Tibial artery (tissue), 4 donors: ENCODE results near the gene CHPF2.

Source experiments
- DNase-seq, 2 donors: peaks; one replicate each; pipeline ENCODE4 v3.0.0-alpha.2; 2019
- H3K27ac ChIP-seq, 2 donors: fragments of 200-600 bp; sonication (generic) in 1 of 2; 1 replicate in 1 of 2; 2 replicates in 1 of 2; pipeline ENCODE4 v1.5.1; 2018 to 2019; ENCODE audit warnings: mild to moderate bottlenecking in 1 of 2
- H3K27me3 ChIP-seq, 2 donors: fragments of 200-600 bp; sonication (generic) in 1 of 2; one replicate each; pipeline versions ENCODE4 v1.5.1 to v1.6.0; 2016 to 2019
- H3K36me3 ChIP-seq, 3 donors: fragments of 200-600 bp; sonication (generic) in 2 of 3; one replicate each; pipeline ENCODE4 v1.5.1; 2016 to 2019; ENCODE audit warnings: mild to moderate bottlenecking in 2 of 3
- H3K4me1 ChIP-seq, 4 donors: fragments of 200-600 bp; sonication (generic) in 2 of 4; 1 replicate in 3 of 4; 2 replicates in 1 of 4; pipeline ENCODE4 v1.5.1; 2016 to 2019
- H3K4me3 ChIP-seq, 2 donors: fragments of 200-600 bp; sonication (generic) in 1 of 2; 1 replicate in 1 of 2; 2 replicates in 1 of 2; pipeline ENCODE4 v1.5.1; 2018 to 2019; ENCODE audit warnings: mild to moderate bottlenecking in 2 of 2
- H3K9me3 ChIP-seq, 3 donors: fragments of 200-600 bp; sonication (generic) in 1 of 3; one replicate each; pipeline ENCODE4 v1.5.1; 2016 to 2019
- intact Hi-C: fragments of 100-400 bp; cut with DNase I; formaldehyde crosslinking; loops from one replicate; pipeline ENCODE4 v1.15.0; 2023; ENCODE audit warnings: low total_unique reads
- TF ChIP-seq, protein P1 (sequence below), 2 experiments: fragments of 200-600 bp in 1 of 2; fragments of 450-650 bp in 1 of 2; IDR thresholded peaks; one replicate each; pipeline ENCODE4 v1.5.1; 2017 to 2019; ENCODE audit warnings: antibody characterized with exemption in 2 of 2, mild to moderate bottlenecking in 1 of 2, moderate library complexity in 1 of 2

Gene CHPF2

DNA sequence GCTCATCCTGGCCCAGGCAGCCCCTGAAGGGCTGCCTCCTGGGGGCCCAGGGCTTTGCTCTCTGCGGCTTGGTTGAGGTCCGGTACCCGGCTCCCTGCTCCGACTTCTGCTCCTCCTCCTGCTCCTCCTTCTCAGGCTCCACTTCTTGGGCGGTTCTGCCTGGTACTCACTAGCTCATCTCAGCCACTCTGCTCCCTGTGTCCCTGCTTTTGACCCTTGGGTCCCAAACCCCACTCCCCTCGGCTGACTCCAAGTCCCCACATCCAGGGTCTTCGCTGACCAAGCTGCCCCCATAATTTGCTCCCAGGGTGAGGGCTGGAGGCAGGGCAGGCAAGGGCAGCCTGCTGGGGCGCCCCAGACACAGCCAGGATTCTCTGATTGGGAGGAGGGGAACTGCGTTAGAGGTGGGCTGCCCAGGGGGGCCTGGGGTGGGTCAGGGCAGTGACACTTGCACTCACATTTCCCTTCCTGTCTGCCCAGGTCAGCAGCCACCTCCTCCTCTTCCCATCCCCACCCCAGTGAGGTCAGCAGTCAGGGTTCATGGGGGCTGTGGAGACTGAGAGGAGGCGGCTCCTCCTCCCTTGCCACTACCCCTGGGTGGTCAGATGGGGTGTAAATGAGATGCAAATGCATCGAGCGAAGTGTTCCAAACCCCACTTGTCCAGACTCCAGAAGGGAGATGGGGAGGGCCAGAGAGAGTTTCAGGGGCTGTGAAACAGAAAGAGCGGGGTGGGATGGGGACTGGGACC is 14.0 kb downstream of the CHPF2 start:
- peak overlapping the region; percentile 71 to 73 for H3K4me3 ChIP-seq
- intact Hi-C loops: loop anchor here (5.0 kb wide), 2 partner anchors 56 to 96 kb away; partner anchors contain the start of gene NUB1
- no peak for DNase-seq
- H3K27ac ChIP-seq: peak overlapping the region; percentile 95 to 98
- TF ChIP-seq, protein P1, sequence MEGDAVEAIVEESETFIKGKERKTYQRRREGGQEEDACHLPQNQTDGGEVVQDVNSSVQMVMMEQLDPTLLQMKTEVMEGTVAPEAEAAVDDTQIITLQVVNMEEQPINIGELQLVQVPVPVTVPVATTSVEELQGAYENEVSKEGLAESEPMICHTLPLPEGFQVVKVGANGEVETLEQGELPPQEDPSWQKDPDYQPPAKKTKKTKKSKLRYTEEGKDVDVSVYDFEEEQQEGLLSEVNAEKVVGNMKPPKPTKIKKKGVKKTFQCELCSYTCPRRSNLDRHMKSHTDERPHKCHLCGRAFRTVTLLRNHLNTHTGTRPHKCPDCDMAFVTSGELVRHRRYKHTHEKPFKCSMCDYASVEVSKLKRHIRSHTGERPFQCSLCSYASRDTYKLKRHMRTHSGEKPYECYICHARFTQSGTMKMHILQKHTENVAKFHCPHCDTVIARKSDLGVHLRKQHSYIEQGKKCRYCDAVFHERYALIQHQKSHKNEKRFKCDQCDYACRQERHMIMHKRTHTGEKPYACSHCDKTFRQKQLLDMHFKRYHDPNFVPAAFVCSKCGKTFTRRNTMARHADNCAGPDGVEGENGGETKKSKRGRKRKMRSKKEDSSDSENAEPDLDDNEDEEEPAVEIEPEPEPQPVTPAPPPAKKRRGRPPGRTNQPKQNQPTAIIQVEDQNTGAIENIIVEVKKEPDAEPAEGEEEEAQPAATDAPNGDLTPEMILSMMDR (IDR thresholded peaks at IDR 0.05): no peak
- H3K36me3 ChIP-seq: peaks cover 0 to 18% (median 13%) of the 10 kb centered on the region in 3 donors
- H3K27me3 ChIP-seq: no peaks in the 10 kb centered on the region
- peaks cover 6 to 72% (median 64%) of the 10 kb centered on the region in 4 donors for H3K4me1 ChIP-seq
- H3K9me3 ChIP-seq: no peaks in the 10 kb centered on the region

DNA sequence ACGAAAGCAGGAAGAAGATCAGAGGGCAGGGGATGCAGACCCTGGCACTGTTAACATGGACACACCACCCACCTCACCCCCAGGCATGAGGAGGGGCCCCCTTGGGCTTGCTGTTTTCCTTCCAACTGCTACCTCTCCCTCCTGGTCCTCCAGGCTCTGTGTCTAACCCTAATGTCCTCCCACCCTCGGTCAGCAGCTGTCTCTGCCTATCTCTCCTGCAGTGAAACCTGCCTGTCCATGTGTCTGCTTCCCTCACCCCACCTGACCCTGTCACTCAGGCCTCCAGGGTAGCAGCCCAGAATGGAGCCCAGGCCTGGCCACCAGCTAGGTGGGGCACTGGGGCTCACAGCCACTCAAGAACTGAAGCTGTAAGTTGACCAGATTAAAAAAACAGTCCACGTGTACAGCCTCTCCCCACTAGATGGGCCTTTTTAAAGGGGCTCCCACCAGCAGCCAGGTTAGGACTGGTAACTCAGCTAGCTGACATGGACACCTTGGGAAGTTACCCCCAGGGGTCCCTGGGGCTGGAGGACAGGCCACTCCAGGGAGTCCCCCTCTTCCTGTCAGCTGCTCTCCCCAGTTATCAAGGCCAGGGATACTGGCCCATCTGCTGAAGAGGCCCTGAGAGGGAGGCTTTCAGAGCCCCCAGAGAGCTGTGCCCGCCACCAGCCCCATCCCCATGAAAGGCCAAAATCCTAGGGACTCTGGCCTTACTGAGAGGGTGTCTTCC is 14.7 kb downstream of the CHPF2 start:
- Histone ChIP-seq H3K27me3 (no peaks in the 10 kb centered on the region), H3K9me3 (no peaks in the 10 kb centered on the region), H3K27ac (peak overlapping the region; percentile 95 to 98), H3K36me3 (peaks cover 0 to 11% (median 6%) of the 10 kb centered on the region in 3 donors), H3K4me1 (peaks cover 6 to 74% (median 66%) of the 10 kb centered on the region in 4 donors), H3K4me3 (peak overlapping the region; percentile 71 to 73)
- TF ChIP-seq, protein P1 (IDR thresholded peaks at IDR 0.05): no peak
- intact Hi-C loops: loop anchor here (5.0 kb wide), 2 partner anchors 55 to 95 kb away; partner anchors contain the start of gene NUB1
- DNase-seq: no peak

DNA sequence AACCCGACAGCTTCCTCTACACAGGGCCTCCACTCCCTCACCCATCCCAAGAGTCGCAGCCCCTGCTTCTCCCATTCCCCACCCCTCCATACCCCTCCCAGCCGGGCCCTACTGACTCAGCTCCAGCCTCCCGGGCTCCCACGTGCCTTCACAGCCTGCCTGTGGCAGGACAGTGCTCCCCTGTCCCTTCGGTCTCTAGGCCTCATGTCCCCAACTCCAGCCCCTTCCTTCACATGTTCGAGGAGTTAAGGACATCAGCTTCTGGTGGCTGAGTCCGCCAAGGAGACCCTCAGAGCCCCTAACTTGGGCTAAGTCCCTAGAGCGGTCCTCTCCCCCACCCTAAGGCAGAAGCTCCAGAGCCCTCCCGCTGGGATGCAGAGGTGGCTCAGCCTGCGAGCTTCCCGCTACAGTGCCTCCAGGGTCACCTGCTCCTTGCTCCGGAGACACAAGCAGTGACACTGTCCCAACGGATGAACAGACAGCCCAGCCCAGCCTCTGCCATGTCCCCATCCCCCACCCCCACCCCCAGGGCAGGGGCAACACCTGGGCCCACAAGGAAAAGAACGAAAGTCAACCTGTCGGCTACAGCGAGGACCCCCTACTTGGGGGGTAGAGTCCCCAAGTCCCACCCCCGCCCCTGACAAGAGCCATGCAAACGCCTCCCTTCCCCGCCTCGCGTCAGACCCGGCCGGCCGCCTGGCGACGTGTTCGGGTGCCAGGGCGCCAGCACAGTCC is 15.5 kb downstream of the CHPF2 start:
- Histone ChIP-seq H3K27me3 (no peaks in the 10 kb centered on the region), H3K4me1 (peaks cover 6 to 82% (median 71%) of the 10 kb centered on the region in 4 donors)
- intact Hi-C loops: loop anchor here (5.0 kb wide), 2 partner anchors 55 to 95 kb away; partner anchors contain the start of gene NUB1

DNA sequence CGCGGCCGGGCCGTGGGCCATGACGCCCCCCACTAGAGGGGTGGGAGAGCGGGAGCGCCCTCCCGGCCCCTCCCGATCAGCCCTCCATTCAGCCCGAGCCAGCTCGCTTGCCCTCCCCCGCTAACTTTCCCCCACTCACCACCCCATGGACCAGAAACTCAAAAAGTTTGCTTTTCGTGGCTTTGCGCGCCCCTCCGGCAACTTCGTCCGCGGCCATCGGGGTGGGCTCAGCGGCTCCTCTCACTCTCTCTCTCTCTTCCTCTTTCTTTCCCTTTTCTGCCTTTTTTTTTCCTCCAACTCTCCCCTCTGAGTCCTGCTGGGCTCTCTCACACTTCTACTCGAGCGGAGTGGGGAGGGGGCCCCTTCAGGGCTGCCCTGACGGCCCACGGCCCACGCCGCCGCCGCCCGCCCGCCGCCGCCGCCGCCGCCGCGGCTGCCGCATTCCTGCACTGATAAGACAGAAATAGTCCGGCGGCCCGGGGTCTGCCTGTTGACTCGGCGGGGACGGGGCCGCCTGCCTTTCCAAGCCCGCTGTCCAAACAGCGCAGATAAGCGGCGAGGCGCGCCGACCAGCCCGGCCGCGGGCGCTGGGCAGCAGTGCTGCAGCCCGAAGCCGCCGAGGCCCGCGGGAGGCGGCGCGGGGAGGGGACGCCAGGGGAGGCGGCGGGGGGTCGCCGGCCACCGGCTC is 16.2 kb downstream of the CHPF2 start, which contains the start of gene SMARCD3:
SMARCD3 (minus strand) TSS at position 349 of the 688 bp plus-strand sequence; CDS start at position 217, 132 bp downstream.
- TF ChIP-seq, protein P1 (IDR thresholded peaks at IDR 0.05): no peak
- Histone ChIP-seq H3K27me3 (no peaks in the 10 kb centered on the region), H3K27ac (peak within 1 kb of the TSS; percentile 95 to 98), H3K36me3 (no peaks in the 10 kb centered on the region), H3K4me3 (peak within 1 kb of the TSS; percentile 71 to 73), H3K9me3 (no peaks in the 10 kb centered on the region), H3K4me1 (peaks cover 6 to 84% (median 73%) of the 10 kb centered on the region in 4 donors)
- DNase-seq: peak; percentile 73 to 82
- intact Hi-C loops: loop anchor here (5.0 kb wide), 2 partner anchors 54 to 94 kb away; partner anchors contain the start of gene NUB1

More for the DNA sequence above, 15.5 kb downstream of the CHPF2 start:
- Histone ChIP-seq H3K9me3 (no peaks in the 10 kb centered on the region), H3K27ac (peak overlapping the region; percentile 95 to 98), H3K36me3 (peaks cover 0 to 3% (median 0%) of the 10 kb centered on the region in 3 donors), H3K4me3 (peak overlapping the region; percentile 71 to 73)
- TF ChIP-seq, protein P1 (IDR thresholded peaks at IDR 0.05): no peak
- DNase-seq: peak in 1 of 2 donors; percentile 83
